Liver (tissue), 9 donors: ENCODE data around the gene NEK10. TPM values are rescaled to one million over a fixed set of nuclear protein-coding genes. Genes with fewer than 3 reads are reported as not detected.

ENCODE experiments used
- DNase-seq: peaks from one replicate; pipeline ENCODE4 v3.0.0-alpha.2; 2017; ENCODE audit warnings: low spot score
- H3K27ac ChIP-seq, 2 donors: one replicate each; pipeline ENCODE4 v1.7.0; 2013; ENCODE audit warnings: inconsistent platforms in 2 of 2, low read length in 2 of 2, control low read depth in 1 of 2, low read depth in 1 of 2, mild to moderate bottlenecking in 1 of 2
- H3K27me3 ChIP-seq, 4 donors: one replicate each; pipeline versions ENCODE4 v1.6.1 to v1.7.0; 2013; ENCODE audit warnings: low read length in 3 of 4, inconsistent platforms in 1 of 4, mild to moderate bottlenecking in 1 of 4, moderate library complexity in 1 of 4; ENCODE audit not compliant: control insufficient read depth in 4 of 4, insufficient read depth in 4 of 4
- H3K36me3 ChIP-seq, 4 donors: one replicate each; pipeline versions ENCODE4 v1.6.1 to v1.7.0; 2013; ENCODE audit warnings: low read length in 3 of 4, mild to moderate bottlenecking in 3 of 4, low read depth in 1 of 4, moderate library complexity in 1 of 4; ENCODE audit not compliant: control insufficient read depth in 4 of 4, insufficient read depth in 3 of 4
- H3K4me1 ChIP-seq, 4 donors: one replicate each; pipeline versions ENCODE4 v1.6.1 to v1.7.0; 2013; ENCODE audit warnings: low read length in 3 of 4, mild to moderate bottlenecking in 3 of 4, moderate library complexity in 1 of 4; ENCODE audit not compliant: control insufficient read depth in 4 of 4, insufficient read depth in 4 of 4
- H3K4me3 ChIP-seq, 3 donors: one replicate each; pipeline versions ENCODE4 v1.6.1 to v1.7.0; 2013; ENCODE audit warnings: low read length in 3 of 3, control low read depth in 1 of 3, low read depth in 1 of 3, mild to moderate bottlenecking in 1 of 3
- H3K9ac ChIP-seq, 2 donors: one replicate each; pipeline ENCODE4 v1.7.0; 2013; ENCODE audit warnings: low read length in 2 of 2, mild to moderate bottlenecking in 2 of 2, moderate library complexity in 2 of 2, control low read depth in 1 of 2, low read depth in 1 of 2
- H3K9me3 ChIP-seq, 4 donors: one replicate each; pipeline versions ENCODE4 v1.6.1 to v1.7.0; 2013; ENCODE audit warnings: low read length in 3 of 4; ENCODE audit not compliant: control insufficient read depth in 4 of 4
- CTCF ChIP-seq: fragments of 150-350 bp; IDR thresholded peaks from 2 replicates; pipeline ENCODE4 v1.5.1; 2017; ENCODE audit warnings: improper control_type of control experiment, low read depth, low read length; ENCODE audit not compliant: missing input control
- EGR1 ChIP-seq, 2 donors: IDR thresholded peaks; 2 replicates each; pipeline ENCODE4 v1.6.1; 2016 to 2018; ENCODE audit warnings: antibody characterized with exemption in 2 of 2, low read depth in 2 of 2
- FOXA1 ChIP-seq: IDR thresholded peaks from 2 replicates; pipeline ENCODE4 v1.6.1; 2016; ENCODE audit warnings: antibody characterized with exemption
- FOXA2 ChIP-seq: IDR thresholded peaks from 2 replicates; pipeline ENCODE4 v1.6.1; 2016; ENCODE audit warnings: antibody characterized with exemption
- GABPA ChIP-seq, 2 donors: IDR thresholded peaks in 1 of 2; conservative IDR thresholded peaks in 1 of 2; 2 replicates each; pipeline ENCODE4 v1.6.1; 2016; ENCODE audit warnings: antibody characterized with exemption in 2 of 2, mild to moderate bottlenecking in 1 of 2, moderate library complexity in 1 of 2
- HNF4A ChIP-seq, 2 donors: conservative IDR thresholded peaks; 2 replicates each; pipeline ENCODE4 v1.6.1; 2016; ENCODE audit warnings: antibody characterized with exemption in 2 of 2, mild to moderate bottlenecking in 2 of 2
- HNF4G ChIP-seq: IDR thresholded peaks from 2 replicates; pipeline ENCODE4 v1.6.1; 2016; ENCODE audit warnings: antibody characterized with exemption
- JUND ChIP-seq, 2 donors: IDR thresholded peaks; 2 replicates each; pipeline ENCODE4 v1.6.1; 2016; ENCODE audit warnings: antibody characterized with exemption in 2 of 2
- NR2F2 ChIP-seq: IDR thresholded peaks from 2 replicates; pipeline ENCODE4 v1.6.1; 2016; ENCODE audit warnings: antibody characterized with exemption
- RAD21 ChIP-seq, 2 donors: IDR thresholded peaks; 2 replicates each; pipeline ENCODE4 v1.6.1; 2016; ENCODE audit warnings: antibody characterized with exemption in 2 of 2, mild to moderate bottlenecking in 2 of 2
- REST ChIP-seq: IDR thresholded peaks from 2 replicates; pipeline ENCODE4 v1.6.1; 2016; ENCODE audit warnings: antibody characterized with exemption, mild to moderate bottlenecking
- RXRA ChIP-seq, 2 donors: IDR thresholded peaks; 2 replicates each; pipeline ENCODE4 v1.6.1; 2017 to 2018; ENCODE audit warnings: antibody characterized with exemption in 2 of 2, mild to moderate bottlenecking in 1 of 2
- SP1 ChIP-seq: IDR thresholded peaks from 2 replicates; pipeline ENCODE4 v1.6.1; 2018; ENCODE audit warnings: antibody characterized with exemption, mild to moderate bottlenecking
- TAF1 ChIP-seq: conservative IDR thresholded peaks from 2 replicates; pipeline ENCODE4 v1.6.1; 2016; ENCODE audit warnings: antibody characterized with exemption, mild to moderate bottlenecking
- YY1 ChIP-seq: IDR thresholded peaks from 2 replicates; pipeline ENCODE4 v1.6.1; 2016; ENCODE audit warnings: antibody characterized with exemption, mild to moderate bottlenecking
- ZBTB33 ChIP-seq: IDR thresholded peaks from 2 replicates; pipeline ENCODE4 v1.6.1; 2016; ENCODE audit warnings: antibody characterized with exemption
- WGBS: extraction: QIAGEN DNeasy Blood & Tissue Kit; methylation state at CpG from one replicate; pipeline ENCODE4 v1.1.7; 2013; 5-methylcytosine and 5-hydroxymethylcytosine counted together
- polyA plus RNA-seq, 2 donors: library from polyadenylated mRNA; stranded (reverse) in 1 of 2; unstranded in 1 of 2; fragments of 200-250 nt in 1 of 2; fragments of >200 nt in 1 of 2; fragmentation: Nextera tagmentation in 1 of 2; extraction: Ambion mirVana in 1 of 2; gene quantifications; one replicate each; pipeline versions ENCODE4 v1.2.1 to v1.2.3, GENCODE V29; 2013 to 2015
- total RNA-seq, 2 donors: library from RNA; depleted of rRNA; stranded (reverse); fragments of >200 nt; gene quantifications; one replicate each; pipeline ENCODE4 v1.2.3, GENCODE V29; 2014
- TF ChIP-seq, protein P1 (sequence below): IDR thresholded peaks from 2 replicates; pipeline ENCODE4 v1.6.1; 2016; ENCODE audit warnings: antibody characterized with exemption
- TF ChIP-seq, protein P2 (sequence below): IDR thresholded peaks from 2 replicates; pipeline ENCODE4 v1.6.1; 2016; ENCODE audit warnings: antibody characterized with exemption
- donor health status: healthy.
- donor health status: healthy.
- donor health status: healthy.
- donor health status: healthy.
- donor health status: healthy.

The NEK10 gene
- total and polyA plus RNA-seq, 4 donors = 0.23 to 2.1 (median 0.70) TPM; not detected in 1

DNA sequence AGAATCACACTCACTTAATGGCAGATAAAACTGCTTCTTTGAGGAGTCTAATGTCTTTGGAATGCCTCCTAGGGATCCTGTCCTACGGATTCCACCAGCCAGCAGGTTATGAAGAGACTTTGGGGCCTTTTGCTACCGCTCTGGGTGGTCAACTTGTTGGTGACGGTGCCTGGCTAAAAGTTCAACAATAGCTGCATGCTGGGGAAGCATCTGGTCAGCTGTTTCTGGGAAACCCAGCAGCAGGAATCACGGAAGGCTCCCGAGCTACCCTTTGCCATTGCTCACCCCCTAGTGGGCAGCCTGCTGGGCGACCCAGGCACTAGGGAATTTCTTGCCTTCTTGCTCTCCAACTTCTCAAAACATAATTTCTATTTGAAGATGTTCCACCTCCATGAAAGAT is 263.3 kb downstream of the NEK10 start:
- no peak for DNase-seq
- no peak overlapping the region for H3K27ac ChIP-seq
- no peak overlapping the region for H3K9ac ChIP-seq
- no peaks in the 10 kb centered on the region for H3K4me1 ChIP-seq
- no peaks in the 10 kb centered on the region for H3K27me3 ChIP-seq
- 41% methylated on average over 6 of the region's 6 CpGs for WGBS
- H3K36me3 ChIP-seq = no peaks in the 10 kb centered on the region
- no peak overlapping the region for H3K4me3 ChIP-seq
- TF ChIP-seq EGR1 (IDR thresholded peaks at IDR 0.05; ENCODE audit: low read depth in 2 of 2) (no peak), SP1 (no peak)
- no peaks in the 10 kb centered on the region for H3K9me3 ChIP-seq

DNA sequence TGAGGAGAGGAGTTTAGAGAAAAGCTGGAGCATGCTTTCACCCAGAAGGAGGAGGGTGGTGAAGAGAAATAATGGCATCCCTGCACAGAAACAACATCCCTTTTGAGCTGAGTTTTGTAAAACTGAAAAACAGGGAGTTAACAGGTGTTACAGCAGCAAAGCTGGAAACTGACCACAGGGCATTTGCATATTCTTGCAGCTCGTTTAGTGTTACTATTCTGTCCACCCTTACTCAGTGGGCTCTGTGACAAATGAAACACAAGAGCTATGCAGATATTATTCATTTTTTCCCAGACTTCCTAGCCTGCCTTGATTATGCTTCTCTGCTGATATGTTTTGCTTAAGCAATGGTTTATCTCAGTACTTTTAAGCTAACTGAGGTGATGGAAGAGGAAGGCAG is 272.0 kb downstream of the NEK10 start:
- TF ChIP-seq FOXA1 = no peak
- TF ChIP-seq ZBTB33 = no peak
- TF ChIP-seq TAF1 = no peak
- no peak for TF ChIP-seq HNF4G
- TF ChIP-seq YY1 = no peak
- no peaks in the 10 kb centered on the region for H3K27me3 ChIP-seq
- no peak overlapping the region for H3K4me3 ChIP-seq
- WGBS = 38% methylated on average over 1 of the region's 1 CpG
- no peaks in the 10 kb centered on the region for H3K9me3 ChIP-seq
- no peak overlapping the region for H3K9ac ChIP-seq
- no peak overlapping the region for H3K27ac ChIP-seq
- no peak for DNase-seq
- H3K36me3 ChIP-seq = no peaks in the 10 kb centered on the region
- H3K4me1 ChIP-seq = no peaks in the 10 kb centered on the region

GRCh38 chr3:27095553-27096222 is 273.5 kb downstream of the NEK10 start:
- WGBS = 46% methylated on average over 2 of the region's 2 CpGs
- Histone ChIP-seq H3K4me3 (no peak overlapping the region), H3K9me3 (no peaks in the 10 kb centered on the region), H3K27me3 (no peaks in the 10 kb centered on the region), H3K27ac (no peak overlapping the region), H3K36me3 (no peaks in the 10 kb centered on the region), H3K4me1 (no peaks in the 10 kb centered on the region), H3K9ac (no peak overlapping the region)
- TF ChIP-seq FOXA2 = no peak
- TF ChIP-seq REST = no peak
- TF ChIP-seq RAD21 (IDR thresholded peaks at IDR 0.05) = no peak
- TF ChIP-seq HNF4A (conservative IDR thresholded peaks at IDR 0.05) = no peak
- TF ChIP-seq TAF1 = no peak
- TF ChIP-seq, protein P1, sequence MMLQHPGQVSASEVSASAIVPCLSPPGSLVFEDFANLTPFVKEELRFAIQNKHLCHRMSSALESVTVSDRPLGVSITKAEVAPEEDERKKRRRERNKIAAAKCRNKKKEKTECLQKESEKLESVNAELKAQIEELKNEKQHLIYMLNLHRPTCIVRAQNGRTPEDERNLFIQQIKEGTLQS = no peak
- TF ChIP-seq, protein P2, sequence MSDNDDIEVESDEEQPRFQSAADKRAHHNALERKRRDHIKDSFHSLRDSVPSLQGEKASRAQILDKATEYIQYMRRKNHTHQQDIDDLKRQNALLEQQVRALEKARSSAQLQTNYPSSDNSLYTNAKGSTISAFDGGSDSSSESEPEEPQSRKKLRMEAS = no peak
- no peak for TF ChIP-seq SP1
- no peak for TF ChIP-seq GABPA (IDR thresholded peaks at IDR 0.05 in 1 of 2, conservative IDR thresholded peaks at IDR 0.05 in 1 of 2)
- no peak for TF ChIP-seq HNF4G
- no peak for TF ChIP-seq NR2F2
- TF ChIP-seq FOXA1 = no peak
- no peak for TF ChIP-seq YY1
- TF ChIP-seq JUND (IDR thresholded peaks at IDR 0.05) = no peak
- TF ChIP-seq EGR1 (IDR thresholded peaks at IDR 0.05; ENCODE audit: low read depth in 2 of 2) = no peak
- TF ChIP-seq RXRA (IDR thresholded peaks at IDR 0.05) = no peak
- no peak for TF ChIP-seq CTCF
- no peak for TF ChIP-seq ZBTB33
- no peak for DNase-seq
